Esophagus muscularis mucosa (tissue), 4 donors: Measurements from ENCODE around the gene COL6A1. TPM values are rescaled to one million over a fixed set of nuclear protein-coding genes. Genes with fewer than 3 reads are reported as not detected.
A peak's percentile ranks its signal among the peaks of the same experiment; 100 is the strongest.
"Not testable (repeated sequence)": the region's sequence is repeated elsewhere in the genome, so short reads cannot be mapped to it uniquely, and the experiment has no call there.

Experiments
- DNase-seq: peaks from one replicate; pipeline ENCODE4 v3.0.0-alpha.2; 2017; ENCODE audit errors: extremely low spot score
- H3K27ac ChIP-seq, 4 donors: fragments of 200-600 bp; sonication (generic); replicated peaks in 1 of 4; 1 replicate in 3 of 4; 2 replicates in 1 of 4; pipeline ENCODE4 v1.5.1; 2016 to 2019; ENCODE audit warnings: mild to moderate bottlenecking in 1 of 4
- H3K27me3 ChIP-seq, 4 donors: fragments of 200-600 bp; sonication (generic); one replicate each; pipeline versions ENCODE4 v1.5.1 to v1.6.0; 2016 to 2019
- H3K36me3 ChIP-seq, 4 donors: fragments of 200-600 bp; sonication (generic); one replicate each; pipeline ENCODE4 v1.5.1; 2016 to 2019
- H3K4me1 ChIP-seq, 4 donors: fragments of 200-600 bp; sonication (generic); one replicate each; pipeline ENCODE4 v1.5.1; 2016 to 2019
- H3K4me3 ChIP-seq, 4 donors: fragments of 200-600 bp; sonication (generic); 1 replicate in 2 of 4; 2 replicates in 2 of 4; pipeline ENCODE4 v1.5.1; 2016 to 2019; ENCODE audit warnings: mild to moderate bottlenecking in 4 of 4, moderate library complexity in 1 of 4
- H3K9me3 ChIP-seq, 4 donors: fragments of 200-600 bp; sonication (generic); 1 replicate in 3 of 4; 2 replicates in 1 of 4; pipeline ENCODE4 v1.5.1; 2016 to 2019
- EP300 ChIP-seq: sonication (generic); formaldehyde crosslinking; IDR thresholded peaks from one replicate; pipeline ENCODE4 v1.6.1; 2017; ENCODE audit warnings: antibody characterized with exemption
- POLR2A ChIP-seq: fragments of 450-650 bp; IDR thresholded peaks from one replicate; pipeline ENCODE4 v1.6.1; 2017; ENCODE audit warnings: antibody characterized with exemption, moderate library complexity, mild to moderate bottlenecking, low read depth
- POLR2AphosphoS5 ChIP-seq, 2 donors: sonication (generic); formaldehyde crosslinking; IDR thresholded peaks; one replicate each; pipeline ENCODE4 v1.6.1; 2017; ENCODE audit warnings: antibody characterized with exemption in 2 of 2
- WGBS: methylation state at CpG from one replicate; pipeline ENCODE4 v1.1.5; 2018; 5-methylcytosine and 5-hydroxymethylcytosine counted together
- intact Hi-C: fragments of 100-400 bp; cut with DNase I; formaldehyde crosslinking; loops from one replicate; pipeline ENCODE4 v1.15.1; 2023
- total RNA-seq, 4 donors: library from RNA; depleted of rRNA; stranded (reverse); fragments of >200 nt; gene quantifications; one replicate each; pipeline versions ENCODE4 v1.1.0 to v1.2.1, GENCODE V29; 2016
- TF ChIP-seq, protein P1 (sequence below), 3 experiments: fragments of 200-600 bp in 2 of 3; fragments of 450-650 bp in 1 of 3; sonication (generic) in 2 of 3; IDR thresholded peaks; one replicate each; pipeline ENCODE4 v1.5.1; 2017 to 2019; ENCODE audit warnings: antibody characterized with exemption in 3 of 3, mild to moderate bottlenecking in 2 of 3, moderate library complexity in 1 of 3

Gene COL6A1
- total RNA-seq, 4 donors from 2014 or later, result 646 to 1,432 (median 1,078) TPM

GRCh38 chr21:45949928-45950739, 31.4 kb upstream of the COL6A1 start:
- 65% methylated on average over 12 of the region's 35 CpGs for WGBS
- H3K36me3 ChIP-seq, result no peaks in the 10 kb centered on the region
- TF ChIP-seq POLR2AphosphoS5 (IDR thresholded peaks at IDR 0.05) (no peak), POLR2A (no peak), EP300 (no peak)
- TF ChIP-seq, protein P1, sequence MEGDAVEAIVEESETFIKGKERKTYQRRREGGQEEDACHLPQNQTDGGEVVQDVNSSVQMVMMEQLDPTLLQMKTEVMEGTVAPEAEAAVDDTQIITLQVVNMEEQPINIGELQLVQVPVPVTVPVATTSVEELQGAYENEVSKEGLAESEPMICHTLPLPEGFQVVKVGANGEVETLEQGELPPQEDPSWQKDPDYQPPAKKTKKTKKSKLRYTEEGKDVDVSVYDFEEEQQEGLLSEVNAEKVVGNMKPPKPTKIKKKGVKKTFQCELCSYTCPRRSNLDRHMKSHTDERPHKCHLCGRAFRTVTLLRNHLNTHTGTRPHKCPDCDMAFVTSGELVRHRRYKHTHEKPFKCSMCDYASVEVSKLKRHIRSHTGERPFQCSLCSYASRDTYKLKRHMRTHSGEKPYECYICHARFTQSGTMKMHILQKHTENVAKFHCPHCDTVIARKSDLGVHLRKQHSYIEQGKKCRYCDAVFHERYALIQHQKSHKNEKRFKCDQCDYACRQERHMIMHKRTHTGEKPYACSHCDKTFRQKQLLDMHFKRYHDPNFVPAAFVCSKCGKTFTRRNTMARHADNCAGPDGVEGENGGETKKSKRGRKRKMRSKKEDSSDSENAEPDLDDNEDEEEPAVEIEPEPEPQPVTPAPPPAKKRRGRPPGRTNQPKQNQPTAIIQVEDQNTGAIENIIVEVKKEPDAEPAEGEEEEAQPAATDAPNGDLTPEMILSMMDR (IDR thresholded peaks at IDR 0.05), result no peak
- peak overlapping the region in 2 of 4 donors; percentile 16 to 20 for H3K4me3 ChIP-seq
- no peaks in the 10 kb centered on the region for H3K9me3 ChIP-seq
- H3K27ac ChIP-seq, result peak overlapping the region in 3 of 4 donors; percentile 44 to 66 (median 64)
- intact Hi-C loops, result no loop called here
- H3K4me1 ChIP-seq, result peaks cover 14 to 41% (median 39%) of the 10 kb centered on the region in 4 donors
- peaks cover 0 to 4% (median 0%) of the 10 kb centered on the region in 4 donors for H3K27me3 ChIP-seq
- DNase-seq, result no peak

DNA sequence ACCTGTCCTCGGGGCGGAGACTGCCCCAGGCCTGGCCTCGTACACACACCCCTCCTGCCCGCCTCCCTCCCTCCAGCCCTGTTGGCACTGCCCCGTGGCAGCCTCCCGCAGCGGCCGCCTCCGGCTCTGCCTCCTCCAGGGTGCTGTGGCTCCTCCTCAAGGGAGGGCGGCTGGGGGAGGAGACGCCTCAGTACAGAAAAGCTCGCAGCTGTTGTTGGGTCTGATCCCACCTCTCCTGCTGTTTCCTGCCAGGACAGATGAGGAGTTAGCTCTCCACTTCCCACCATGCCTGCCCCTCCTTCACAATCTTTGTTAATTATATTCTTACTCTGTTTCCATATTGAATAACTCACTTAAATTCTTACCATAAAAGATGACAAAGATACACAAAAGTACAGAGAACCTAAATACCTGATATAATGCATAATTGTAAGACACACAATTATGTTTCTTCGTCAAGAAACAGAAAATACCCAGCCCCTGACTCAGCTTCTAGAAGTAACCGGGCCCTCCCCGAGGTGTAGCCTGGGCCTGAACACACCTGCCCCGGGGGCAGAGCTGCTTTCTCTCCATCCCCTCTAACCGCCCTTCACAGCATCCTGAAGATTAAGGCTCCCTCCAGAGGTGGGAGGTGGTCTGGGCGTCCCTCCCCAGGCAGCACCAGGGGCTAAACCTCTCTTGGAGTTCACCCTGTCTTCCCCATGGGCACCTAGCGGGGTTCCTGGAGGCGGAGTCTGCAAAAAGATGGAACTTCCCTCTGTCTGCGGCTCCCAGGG, 30.6 kb upstream of the COL6A1 start:
- no peaks in the 10 kb centered on the region for H3K9me3 ChIP-seq
- H3K27me3 ChIP-seq, result peaks cover 0 to 4% (median 0%) of the 10 kb centered on the region in 4 donors
- TF ChIP-seq, protein P1 (IDR thresholded peaks at IDR 0.05), result no peak
- TF ChIP-seq POLR2AphosphoS5 (IDR thresholded peaks at IDR 0.05) (peak; percentile 35 to 49), EP300 (no peak), POLR2A (no peak)
- H3K36me3 ChIP-seq, result no peaks in the 10 kb centered on the region
- 37% methylated on average over 19 of the region's 21 CpGs for WGBS
- H3K4me1 ChIP-seq, result peaks cover 14 to 41% (median 39%) of the 10 kb centered on the region in 4 donors
- peak overlapping the region in 3 of 4 donors; percentile 44 to 66 (median 64) for H3K27ac ChIP-seq
- DNase-seq, result no peak
- peak overlapping the region in 2 of 4 donors; percentile 16 to 20 for H3K4me3 ChIP-seq
- intact Hi-C loops, result no loop called here

GRCh38 chr21:45951676-45952075, 29.9 kb upstream of the COL6A1 start:
- TF ChIP-seq, protein P1 (IDR thresholded peaks at IDR 0.05), result no peak
- no peak for TF ChIP-seq POLR2AphosphoS5 (IDR thresholded peaks at IDR 0.05)
- no peak overlapping the region for H3K4me3 ChIP-seq
- intact Hi-C loops, result no loop called here
- WGBS, result 85% methylated on average over 9 of the region's 15 CpGs
- H3K27ac ChIP-seq, result peak overlapping the region in 2 of 4 donors; percentile 64 to 66
- H3K4me1 ChIP-seq, result peaks cover 14 to 41% (median 39%) of the 10 kb centered on the region in 4 donors
- peaks cover 0 to 4% (median 0%) of the 10 kb centered on the region in 4 donors for H3K27me3 ChIP-seq
- no peak for DNase-seq
- H3K9me3 ChIP-seq, result no peaks in the 10 kb centered on the region
- H3K36me3 ChIP-seq, result no peaks in the 10 kb centered on the region

- Histone ChIP-seq H3K27ac (peak overlapping the region in 3 of 4 donors; percentile 75 to 79 (median 76)), H3K4me1 (peaks cover 14 to 46% (median 42%) of the 10 kb centered on the region in 4 donors)
Observed at GRCh38 chr21:45952527-45952926, 29.0 kb upstream of the COL6A1 start.

DNA sequence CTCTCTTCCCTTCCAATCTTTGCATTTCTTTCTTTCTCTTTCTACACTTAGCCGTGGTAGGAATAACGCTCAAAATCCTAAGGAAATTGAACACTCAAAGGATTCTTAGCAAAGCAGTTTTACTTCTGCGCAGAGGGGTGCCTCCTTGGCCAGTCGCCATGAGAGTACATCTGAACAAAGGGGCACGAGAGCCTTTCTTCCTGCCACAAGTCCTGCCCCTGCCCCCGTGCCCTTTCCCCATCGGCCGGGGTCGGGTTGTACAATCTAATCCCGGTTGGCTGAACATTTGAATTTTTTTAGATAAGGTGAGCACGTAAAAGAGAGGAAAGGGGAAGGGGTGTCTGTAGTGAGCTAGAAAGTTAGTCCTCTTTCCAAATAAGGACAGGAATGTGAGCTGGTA, 28.6 kb upstream of the COL6A1 start:
- Histone ChIP-seq H3K4me1 (peaks cover 14 to 50% (median 47%) of the 10 kb centered on the region in 4 donors), H3K27ac (peak overlapping the region; percentile 75 to 81 (median 78)), H3K36me3 (no peaks in the 10 kb centered on the region), H3K4me3 (no peak overlapping the region), H3K9me3 (no peaks in the 10 kb centered on the region), H3K27me3 (peaks cover 0 to 4% (median 0%) of the 10 kb centered on the region in 4 donors)
- intact Hi-C loops, result no loop called here
- 69% methylated on average over 11 of the region's 11 CpGs for whole genome bisulfite sequencing
- DNase-seq, result no peak
- TF ChIP-seq POLR2AphosphoS5 (IDR thresholded peaks at IDR 0.05), result no peak
- TF ChIP-seq EP300, result no peak
- TF ChIP-seq POLR2A, result no peak
- TF ChIP-seq, protein P1 (IDR thresholded peaks at IDR 0.05), result no peak

More at GRCh38 chr21:45952527-45952926, 29.0 kb upstream of the COL6A1 start:
- intact Hi-C loops, H3K9me3 ChIP-seq, H3K4me3 ChIP-seq, H3K36me3 ChIP-seq, H3K27me3 ChIP-seq, DNase-seq: not testable (repeated sequence)
- WGBS, result 85% methylated on average over 10 of the region's 10 CpGs
